GM13976 (cell line): ENCODE measurements around the gene MAPK8IP3.

Experiments used
- DNase-seq: peaks from one replicate; pipeline ENCODE4 v3.0.0; 2012; ENCODE audit warnings: low spot score
- in situ Hi-C: fragments of 300-500 bp; cut with MboI; formaldehyde crosslinking; loops from one replicate; pipeline ENCODE4 v1.12.0; 2022; ENCODE audit warnings: low sequenced_read_pairs, mixed read lengths, inconsistent platforms; ENCODE audit not compliant: unreplicated experiment
- TF ChIP-seq, protein P1 (sequence below): IDR thresholded peaks from 2 replicates; pipeline ENCODE4 v1.5.1; 2012; ENCODE audit warnings: borderline replicate concordance, mild to moderate bottlenecking; ENCODE audit not compliant: insufficient read depth; ENCODE audit errors: extremely low read depth, missing control alignments, control extremely low read depth

The MAPK8IP3 gene

DNA sequence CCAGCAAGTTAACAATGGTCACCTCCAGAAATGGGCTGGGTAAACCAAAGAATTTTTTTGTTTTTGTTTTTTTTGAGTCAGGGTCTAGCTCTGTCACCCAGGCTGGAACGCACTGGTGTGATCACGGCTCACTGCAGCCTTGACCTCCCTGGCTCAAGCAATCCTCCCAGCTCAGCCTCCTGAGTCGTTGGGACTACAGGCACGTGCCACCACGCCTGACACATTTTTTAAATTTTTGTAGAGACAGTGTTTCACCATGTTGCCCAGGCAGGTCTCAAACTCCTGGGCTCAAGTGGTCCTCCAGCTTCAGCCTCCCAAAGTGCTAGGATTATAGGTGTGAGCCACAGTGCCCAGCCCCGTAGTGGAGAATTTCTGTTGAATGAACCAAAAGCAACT, 74.7 kb downstream of the MAPK8IP3 start:
- DNase-seq: no peak
- TF ChIP-seq, protein P1, sequence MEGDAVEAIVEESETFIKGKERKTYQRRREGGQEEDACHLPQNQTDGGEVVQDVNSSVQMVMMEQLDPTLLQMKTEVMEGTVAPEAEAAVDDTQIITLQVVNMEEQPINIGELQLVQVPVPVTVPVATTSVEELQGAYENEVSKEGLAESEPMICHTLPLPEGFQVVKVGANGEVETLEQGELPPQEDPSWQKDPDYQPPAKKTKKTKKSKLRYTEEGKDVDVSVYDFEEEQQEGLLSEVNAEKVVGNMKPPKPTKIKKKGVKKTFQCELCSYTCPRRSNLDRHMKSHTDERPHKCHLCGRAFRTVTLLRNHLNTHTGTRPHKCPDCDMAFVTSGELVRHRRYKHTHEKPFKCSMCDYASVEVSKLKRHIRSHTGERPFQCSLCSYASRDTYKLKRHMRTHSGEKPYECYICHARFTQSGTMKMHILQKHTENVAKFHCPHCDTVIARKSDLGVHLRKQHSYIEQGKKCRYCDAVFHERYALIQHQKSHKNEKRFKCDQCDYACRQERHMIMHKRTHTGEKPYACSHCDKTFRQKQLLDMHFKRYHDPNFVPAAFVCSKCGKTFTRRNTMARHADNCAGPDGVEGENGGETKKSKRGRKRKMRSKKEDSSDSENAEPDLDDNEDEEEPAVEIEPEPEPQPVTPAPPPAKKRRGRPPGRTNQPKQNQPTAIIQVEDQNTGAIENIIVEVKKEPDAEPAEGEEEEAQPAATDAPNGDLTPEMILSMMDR: no peak
- in situ Hi-C loops: no loop called here

DNA sequence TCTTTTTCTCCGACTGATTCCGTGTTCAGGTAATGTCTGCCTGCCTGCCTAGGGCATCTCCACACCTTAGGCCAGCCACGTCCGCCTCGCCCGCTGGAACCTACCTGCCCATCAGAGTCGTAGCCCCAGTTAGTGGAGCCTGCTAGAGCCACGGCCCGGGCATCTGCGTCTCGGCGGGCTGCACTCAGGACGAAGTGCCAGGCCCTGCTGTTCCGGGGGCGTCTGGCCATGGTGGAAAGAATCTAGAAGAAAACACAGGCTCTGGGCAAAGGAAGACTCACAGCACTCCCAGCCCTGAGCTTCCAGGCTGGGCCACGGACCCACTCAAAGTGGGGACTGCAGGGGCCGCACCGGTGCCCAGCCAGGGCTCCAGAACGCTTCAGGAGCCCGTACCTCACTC, 75.3 kb downstream of the MAPK8IP3 start:
- TF ChIP-seq, protein P1: no peak
- in situ Hi-C loops: no loop called here
- no peak for DNase-seq

DNA sequence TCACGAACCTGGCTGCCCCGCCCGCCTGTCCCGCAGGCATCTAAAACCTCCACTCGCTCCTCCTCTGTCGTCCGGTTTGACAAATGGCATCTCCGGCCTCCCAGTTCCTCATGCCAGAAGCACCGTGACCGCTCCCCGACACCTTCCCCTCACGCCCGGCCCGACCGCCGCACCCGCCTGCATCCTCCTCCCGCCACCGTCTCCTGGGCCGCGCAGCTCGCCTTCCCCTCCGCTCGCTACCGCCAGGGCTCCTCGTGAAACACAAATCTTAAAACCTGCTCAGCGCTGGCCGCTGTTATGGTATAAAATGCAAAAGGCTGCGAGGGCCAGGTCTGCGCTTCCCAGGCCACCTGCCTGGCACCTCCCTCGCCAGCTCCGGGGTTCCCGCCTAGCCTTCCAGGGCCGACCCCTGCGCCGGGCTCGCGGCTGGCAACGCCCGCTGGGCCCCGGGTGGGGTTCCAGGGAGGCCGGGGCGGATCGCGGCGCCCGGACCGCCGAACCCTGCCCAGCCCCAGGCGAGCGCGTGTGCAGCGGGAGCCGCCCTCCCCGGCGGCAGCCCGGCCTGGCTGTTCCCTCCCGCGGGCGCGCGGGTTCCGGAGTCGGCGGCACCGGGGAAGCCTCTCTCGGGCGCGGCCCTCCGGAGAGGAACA, 75.9 kb downstream of the MAPK8IP3 start:
- in situ Hi-C loops: no loop called here
- no peak for DNase-seq
- TF ChIP-seq, protein P1: no peak

DNA sequence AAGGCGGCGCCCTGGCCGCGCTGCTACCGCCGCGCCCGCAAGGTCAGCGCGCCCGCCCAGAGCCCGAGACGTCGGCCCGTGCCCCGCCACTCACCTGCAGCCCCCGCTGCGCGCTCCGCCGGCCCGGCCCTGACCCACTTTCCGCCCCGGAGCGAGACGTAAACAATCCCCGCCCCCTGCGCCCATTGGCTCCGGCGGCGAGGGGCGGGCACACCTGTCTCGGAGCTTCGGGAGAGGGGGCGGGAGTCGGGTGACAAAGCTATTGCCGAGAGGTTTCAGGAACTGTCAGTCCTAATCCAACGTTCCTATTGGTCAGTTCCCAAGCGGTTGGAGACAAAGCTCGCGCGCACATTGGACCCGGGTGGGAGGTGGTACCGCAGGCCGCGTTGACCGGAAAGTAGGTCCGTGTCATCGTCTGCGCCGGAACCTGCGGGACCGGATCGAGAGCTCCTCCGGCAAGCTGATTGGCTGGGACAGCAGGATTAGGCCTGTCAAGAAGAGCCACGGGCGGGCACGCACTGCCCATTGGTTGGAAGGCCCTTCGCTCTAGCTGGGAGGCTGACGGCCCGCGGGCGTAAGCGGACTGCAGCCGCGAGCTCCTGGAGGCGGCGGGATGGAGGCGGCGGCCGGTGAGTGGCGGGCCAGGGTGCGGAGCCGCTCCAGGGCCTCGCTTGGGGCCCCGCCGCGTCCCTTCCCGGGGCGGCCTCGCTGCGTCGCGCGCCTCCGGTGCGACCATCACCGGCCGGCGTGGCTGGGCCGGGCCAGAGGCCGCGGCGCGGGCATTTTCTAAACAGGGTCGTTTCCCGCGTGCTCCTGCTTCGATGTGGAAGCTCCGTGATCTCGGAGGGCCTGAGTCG, 76.6 kb downstream of the MAPK8IP3 start, which contains the start of the genes NUBP2 and SPSB3:
NUBP2 (plus strand) TSS at position 553 of the 857 bp plus-strand sequence; CDS start at position 614, 61 bp downstream.
SPSB3 (minus strand) TSS at position 164 of the 857 bp plus-strand sequence. CDS start 1,088 bp downstream, outside the sequence.
- DNase-seq: peak; percentile 99
- in situ Hi-C loops: no loop called here
- TF ChIP-seq, protein P1: no peak

DNA sequence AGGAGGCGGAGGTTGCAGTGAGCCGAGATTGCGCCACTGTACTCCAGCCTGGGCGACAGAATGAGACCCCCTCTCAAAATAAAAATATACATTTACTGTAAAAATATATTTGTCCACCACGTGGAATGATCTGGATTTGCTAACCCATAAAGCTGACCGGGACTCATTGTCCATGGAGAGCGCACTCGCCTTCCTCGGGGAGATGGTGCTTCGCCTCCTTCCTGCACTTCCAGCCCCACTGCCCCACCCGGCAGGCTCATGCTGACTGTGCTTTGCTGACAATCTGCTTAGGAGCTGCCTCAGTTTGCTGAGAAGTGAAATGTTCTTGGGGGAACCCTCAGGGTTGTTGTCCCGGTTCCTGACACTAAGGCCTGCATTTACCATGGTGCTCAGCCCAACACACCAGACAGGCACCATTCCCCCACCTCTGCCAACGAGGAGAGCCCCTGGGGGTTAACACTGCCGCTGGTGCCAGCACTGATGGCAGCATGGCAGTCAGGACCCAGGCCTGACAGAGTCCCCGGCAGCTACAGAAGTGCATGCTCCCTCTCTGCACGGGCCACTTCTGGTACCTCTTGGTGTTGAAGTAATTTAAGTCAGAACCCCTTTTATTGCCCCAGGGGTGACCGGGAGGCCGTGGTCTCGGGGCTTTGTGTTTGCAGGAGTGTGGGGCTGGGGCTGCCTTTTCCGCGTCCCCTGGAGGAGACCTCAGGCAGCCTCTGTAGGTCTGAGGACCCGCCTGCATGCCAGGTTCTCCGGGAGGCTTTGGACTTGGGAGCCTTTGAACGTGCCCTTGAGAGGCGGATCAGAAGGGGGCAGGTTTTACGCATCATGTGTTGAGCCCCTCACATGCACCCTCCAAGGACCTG, 79.2 kb downstream of the MAPK8IP3 start:
- no peak for DNase-seq
- TF ChIP-seq, protein P1: no peak
- in situ Hi-C loops: no loop called here

DNA sequence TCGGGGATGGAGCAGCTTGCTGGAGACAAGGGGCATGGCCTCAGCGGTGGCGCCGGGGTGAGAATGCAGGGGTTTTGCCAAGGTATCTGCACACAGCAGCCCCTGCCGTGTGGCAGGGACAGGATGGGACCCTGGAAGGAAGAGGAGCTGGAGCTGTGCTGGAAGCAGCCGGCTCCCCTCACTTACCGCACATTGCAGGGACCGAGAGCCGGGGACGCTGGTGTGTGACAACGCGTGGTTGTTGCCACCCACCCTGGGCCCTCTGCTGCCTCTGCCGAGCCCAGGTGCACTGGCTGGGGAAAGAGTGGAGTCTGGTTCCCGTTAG, 79.8 kb downstream of the MAPK8IP3 start:
- TF ChIP-seq, protein P1: no peak
- DNase-seq: no peak
- in situ Hi-C loops: no loop called here
